GM19438 (cell line): ENCODE data around the gene HMCN2.

Experiments
- ATAC-seq: cut with Tn5 transposase; IDR thresholded peaks from one replicate; pipeline ENCODE4 v1.9.1; 2021; ENCODE audit warnings: low read depth; ENCODE audit not compliant: unreplicated experiment

Gene HMCN2

DNA sequence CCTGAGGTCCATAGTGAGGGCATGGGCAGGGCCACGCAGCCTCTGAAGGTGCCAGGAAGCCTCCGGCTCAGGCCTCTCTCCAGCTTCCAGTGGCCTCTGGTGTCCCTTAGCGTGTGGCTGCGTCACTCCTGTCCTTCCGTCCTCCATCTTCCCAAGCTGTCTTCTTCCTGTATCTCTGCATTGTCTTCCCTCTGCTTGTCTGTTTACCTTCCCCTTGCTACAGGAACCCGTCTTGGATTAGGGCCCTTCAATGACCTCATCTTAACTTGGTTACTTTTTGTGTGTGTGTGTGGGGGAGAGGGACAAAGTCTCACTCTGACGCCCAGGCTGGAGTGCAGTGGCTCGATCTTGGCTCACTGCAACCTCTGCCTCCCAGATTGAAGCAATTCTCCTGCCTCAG lies 193.6 kb downstream of the HMCN2 start:
- no peak for ATAC-seq

DNA sequence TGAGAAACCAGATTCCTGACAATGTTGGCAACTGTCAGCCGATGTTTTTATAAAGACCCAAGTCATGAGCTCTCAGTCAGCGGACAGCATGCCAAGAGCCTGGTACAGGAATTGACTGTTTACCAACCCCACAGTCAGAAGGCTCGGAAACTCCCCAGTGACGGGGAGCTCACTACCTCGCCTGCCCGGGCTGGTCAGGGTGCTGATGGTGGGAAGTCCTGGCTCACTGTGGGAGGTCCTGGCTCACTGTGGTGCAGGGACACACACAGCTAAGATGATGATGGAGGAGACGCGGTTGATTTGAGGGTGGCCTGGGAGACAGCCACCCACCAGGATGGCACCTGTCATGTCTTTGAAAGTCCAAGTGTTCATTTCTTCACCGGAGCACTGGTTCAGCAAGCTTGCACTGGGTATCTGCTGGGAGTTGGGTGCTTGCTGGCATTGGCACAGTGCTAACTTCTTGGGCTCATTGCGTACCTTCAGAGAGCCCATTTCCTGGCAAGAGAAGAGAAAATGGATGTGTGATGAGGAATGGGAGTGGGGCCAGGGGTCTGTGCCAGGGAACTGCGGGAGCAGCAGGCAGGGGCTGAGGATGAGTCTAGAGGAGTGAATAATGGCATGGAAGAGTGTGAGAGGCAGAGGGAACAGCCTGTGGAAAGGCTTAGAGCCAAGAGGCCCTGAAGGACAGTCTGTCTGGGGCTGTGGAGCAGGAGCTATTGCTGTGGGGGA lies 194.5 kb downstream of the HMCN2 start:
- ATAC-seq = no peak

GRCh38 chr9:130461218-130461630 lies 195.7 kb downstream of the HMCN2 start:
- ATAC-seq = no peak

DNA sequence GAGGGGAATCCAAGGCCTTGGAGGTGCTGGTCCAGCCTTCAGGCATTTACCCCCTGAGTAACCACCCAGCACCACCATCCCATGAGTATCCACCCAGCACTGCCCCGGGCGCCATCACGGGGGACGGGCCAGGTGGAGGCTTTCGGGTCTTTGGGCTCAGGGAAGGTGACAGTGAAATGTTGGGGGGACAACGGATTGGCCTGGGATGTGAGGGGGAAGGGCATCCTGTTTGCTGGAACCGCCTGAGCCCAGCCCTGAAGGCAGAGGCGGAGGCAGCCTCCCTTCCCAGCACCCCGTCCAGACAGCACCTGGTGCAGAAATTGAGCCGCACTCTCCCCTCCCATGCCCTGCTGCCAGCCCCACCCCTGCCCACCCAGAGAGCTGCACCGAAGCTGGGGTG lies 196.2 kb downstream of the HMCN2 start:
- no peak for ATAC-seq

DNA sequence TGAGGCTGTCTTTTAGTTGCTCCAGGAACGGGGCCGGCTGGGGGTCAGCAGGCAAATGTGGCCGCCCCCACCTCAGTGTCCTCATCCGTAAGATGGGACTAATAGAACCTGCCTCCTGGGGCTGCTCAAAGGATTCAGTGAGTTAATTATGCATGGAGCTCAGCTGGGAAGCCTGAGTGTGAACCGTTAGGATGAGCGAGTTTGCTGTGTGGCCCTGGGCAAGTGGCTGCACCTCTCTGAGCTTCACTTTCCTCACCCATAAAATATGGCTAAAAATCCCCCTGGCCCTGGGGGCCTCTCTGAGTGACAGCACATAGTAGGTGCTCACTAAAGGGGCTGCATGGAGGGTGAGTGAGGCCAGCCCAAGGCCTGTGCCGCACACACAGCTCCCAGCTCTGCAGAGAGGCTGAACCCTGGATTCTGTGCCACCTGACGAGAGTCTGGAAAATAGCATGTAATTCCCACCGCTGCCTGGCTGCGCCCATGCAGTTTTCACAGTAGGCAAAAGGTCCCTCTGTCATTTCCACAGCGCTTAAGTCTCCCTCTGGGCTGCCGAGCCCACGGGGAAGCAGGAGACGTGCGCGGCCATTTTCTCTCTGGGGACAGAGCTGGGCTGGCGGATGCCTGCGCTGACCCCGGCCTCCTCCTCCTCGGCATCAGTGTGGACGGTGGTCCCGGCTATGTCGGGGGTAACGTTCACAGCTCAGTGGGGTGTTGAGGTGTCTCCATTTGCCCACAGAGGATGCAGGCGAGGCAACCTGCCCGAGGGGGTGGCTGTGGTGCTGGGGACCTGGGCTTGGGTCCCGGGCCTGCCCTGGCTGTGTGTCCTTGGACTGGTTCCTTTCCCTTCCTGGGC lies 197.4 kb downstream of the HMCN2 start:
- ATAC-seq = no peak

DNA sequence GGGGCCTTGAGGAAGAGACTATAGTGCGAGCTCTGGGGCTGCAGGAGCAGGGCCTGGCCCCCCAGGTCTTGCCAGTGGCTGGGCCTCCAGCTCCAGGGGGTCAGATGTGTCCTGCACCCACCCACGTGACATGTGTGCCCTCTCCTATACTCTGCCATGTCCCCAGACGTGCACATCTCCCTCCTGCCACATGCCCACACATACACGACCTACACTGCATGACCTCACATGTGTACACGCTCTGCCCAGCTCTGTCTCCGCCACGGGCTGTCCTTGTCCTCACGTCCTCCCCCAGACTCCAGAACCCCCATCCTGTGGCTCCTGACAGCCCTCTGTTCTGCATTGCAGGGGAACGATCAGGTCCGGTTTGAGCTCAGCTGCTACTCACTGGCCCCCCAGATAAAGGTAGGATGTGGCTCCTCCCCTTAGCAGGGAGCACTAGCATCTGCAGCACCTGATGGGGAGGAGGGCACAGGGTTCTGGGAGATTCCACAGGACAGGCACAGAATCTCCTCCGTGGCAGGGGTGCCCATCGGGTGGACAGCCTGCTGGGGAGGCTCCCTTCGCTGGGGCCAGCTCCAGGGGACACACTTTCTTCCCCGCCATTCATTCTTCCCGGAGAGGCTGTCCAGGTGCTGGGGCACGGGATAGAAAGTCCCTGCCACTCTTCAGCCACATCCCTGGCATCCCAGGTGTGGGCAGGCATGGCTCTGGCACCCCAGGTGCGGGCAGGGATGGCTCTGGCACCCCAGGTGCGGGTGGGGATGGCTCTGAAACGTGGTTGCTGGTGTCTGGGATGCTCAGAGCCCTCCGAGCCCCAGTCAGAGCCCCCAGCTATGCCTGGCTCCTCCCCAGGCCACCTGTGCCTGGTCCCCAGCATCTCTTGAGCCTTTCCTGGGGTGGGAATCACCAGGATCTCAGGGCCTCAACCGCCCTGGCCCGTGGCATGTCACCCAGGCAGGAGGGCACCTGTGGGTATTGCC lies 198.5 kb downstream of the HMCN2 start:
- no peak for ATAC-seq

DNA sequence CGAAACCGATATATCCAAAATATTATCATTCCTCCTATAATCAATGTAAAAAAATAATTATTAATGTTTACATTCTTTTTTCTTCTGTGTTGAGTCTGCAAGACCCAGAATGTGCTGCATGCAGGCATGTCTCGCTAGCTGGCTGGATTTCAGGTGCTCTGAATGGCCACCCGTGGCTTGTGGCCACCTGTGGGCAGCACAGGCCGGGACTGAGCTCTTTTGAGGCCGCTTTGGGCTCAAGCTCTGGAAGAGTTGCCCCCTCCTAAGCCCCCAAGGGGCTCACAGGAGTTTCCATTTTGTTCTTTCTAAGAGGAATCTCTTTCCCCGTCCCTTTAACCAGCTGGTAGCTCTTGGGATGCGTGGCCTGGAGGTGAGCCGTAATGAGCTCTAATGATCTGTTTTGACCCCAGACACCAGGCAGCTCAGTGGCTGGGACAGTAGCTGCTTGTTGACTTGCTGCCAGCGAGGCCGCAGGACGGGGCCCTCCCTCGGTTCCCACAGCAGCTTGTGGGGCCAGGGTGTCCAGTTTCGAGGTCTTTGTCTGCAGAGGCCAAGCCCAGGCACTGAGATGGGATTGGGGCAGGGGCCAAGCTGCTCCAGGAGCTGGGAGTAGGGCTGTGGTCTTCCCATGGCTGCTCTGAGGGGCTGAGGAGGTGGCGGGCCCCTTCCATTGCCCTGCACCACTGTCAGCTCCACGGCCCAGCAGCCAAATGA lies 200.0 kb downstream of the HMCN2 start:
- no peak for ATAC-seq

DNA sequence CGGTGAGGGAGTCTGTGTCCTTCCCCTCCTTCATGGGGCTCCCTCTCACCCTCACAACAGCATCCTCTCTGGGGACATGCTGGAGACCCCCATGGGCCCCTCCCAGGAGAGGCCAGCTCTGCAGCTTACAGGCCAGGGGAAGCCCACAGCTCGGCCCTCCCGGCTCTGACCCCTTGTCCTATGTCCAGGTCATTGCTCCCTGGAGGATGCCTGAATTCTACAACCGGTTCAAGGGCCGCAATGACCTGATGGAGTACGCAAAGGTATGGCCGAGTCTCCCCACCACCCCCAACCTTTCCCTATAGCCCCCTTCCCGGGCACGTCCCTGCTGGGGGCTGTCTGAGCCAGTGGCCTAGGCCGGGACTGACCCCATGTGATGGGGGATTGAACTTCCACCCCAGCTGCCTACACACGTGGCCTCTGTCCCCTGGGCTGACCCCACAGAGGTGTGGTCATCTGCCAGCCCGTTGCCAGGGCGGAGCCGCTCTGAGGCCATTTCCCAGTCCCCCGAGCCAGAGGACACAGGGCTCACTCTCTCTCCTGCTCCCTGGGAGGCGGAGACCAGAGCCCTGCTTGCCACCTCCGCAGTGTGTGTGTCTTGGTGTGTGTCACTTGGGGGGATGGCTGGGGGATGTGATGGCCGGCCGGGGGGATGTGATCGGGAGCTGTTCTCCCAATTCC lies 201.1 kb downstream of the HMCN2 start:
- no peak for ATAC-seq

DNA sequence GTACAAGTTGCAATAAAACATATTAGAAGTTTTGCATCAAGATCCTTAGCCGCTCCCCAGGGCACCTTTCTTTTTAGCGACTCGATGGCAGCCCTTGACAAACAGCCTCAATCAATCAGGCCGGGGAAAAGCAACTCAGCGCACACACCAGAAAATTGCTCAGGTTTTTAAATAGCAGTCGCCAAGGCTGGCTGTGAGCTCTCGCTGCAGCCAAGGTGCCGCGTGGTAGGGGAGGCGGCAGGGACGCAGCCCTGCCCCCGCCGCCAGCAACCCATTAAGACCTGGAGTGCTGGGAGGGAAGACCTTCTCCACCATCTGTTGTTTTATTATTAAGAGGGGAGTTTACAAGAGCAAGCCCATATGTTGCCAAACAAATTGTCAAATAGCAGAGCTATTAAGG lies 201.8 kb downstream of the HMCN2 start:
- no peak for ATAC-seq

DNA sequence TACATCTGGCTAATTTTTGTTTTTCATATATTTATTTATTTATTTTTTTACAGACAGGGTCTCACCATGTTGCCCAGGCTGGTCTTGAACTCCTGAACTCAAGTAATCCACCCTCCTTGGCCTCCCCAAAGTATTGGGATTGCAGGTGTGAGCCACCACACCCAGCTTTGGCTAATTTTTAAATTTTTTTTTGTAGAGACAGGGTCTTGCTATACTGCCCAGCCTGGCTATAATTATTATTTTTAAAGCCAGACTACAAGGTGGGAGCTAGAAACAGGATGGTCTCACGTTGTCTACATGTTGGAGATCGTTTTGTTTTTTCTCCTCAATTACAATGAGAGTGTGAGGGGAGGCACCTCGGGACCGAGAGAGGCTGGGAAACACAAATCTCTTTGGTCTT lies 203.0 kb downstream of the HMCN2 start:
- no peak for ATAC-seq

DNA sequence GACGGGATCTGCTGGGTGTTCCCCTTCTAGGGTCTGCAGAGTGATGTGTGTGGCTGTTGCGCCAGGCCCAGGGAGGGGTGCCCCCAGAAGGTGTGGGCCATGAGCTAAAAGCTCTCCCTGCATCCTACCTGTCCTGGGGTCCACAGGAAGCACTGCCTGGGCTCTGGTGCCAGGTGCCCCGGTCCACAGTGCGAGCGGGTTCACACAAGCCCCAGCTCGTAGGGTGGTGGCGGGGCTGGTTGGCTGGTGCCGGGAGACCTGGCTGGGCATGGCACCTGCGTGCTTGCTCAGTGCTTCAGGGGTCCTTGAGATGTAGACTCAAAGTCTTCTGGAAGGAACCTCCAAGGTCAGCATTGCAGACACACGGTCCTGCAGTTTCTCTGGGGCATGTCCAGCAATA lies 204.7 kb downstream of the HMCN2 start:
- no peak for ATAC-seq

GRCh38 chr9:130470950-130471349 lies 205.4 kb downstream of the HMCN2 start:
- ATAC-seq = no peak

DNA sequence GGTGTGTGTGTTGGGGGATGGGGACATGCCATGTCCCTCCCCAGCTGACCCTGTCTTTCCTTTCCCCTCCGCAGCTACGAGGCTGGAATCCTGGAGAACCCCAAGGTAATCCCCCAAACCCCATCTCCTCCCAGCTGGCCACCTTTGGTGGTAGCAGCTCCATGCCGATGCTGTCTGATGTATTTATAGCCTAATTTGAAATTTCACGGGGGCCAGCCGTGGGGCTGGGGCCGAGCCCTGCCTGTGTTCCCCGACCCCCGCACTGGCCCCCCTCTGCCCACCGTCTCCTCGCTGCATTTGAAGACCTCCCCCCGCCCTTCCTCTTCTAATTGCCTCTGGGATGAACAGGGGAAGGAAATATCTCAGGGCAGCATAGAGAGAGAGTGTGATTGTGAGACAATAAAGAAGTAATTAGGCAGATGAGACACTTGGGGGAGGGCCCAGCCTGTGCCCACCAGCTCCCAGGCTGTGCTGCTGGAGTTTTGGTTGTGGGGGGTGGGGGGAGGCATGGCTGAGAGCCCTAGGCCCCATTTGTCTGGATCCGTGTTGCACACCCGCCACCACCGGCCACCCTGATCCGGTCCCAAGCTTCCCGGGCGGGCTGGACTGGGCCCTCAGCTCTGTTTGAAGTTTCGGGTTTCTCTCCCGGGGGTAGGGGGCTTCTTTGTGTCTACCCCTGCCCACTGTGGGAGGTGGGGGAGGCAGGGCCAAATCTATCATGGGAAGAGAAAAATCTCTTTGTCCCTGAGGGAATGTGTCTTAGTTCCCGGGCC lies 206.0 kb downstream of the HMCN2 start:
- no peak for ATAC-seq

DNA sequence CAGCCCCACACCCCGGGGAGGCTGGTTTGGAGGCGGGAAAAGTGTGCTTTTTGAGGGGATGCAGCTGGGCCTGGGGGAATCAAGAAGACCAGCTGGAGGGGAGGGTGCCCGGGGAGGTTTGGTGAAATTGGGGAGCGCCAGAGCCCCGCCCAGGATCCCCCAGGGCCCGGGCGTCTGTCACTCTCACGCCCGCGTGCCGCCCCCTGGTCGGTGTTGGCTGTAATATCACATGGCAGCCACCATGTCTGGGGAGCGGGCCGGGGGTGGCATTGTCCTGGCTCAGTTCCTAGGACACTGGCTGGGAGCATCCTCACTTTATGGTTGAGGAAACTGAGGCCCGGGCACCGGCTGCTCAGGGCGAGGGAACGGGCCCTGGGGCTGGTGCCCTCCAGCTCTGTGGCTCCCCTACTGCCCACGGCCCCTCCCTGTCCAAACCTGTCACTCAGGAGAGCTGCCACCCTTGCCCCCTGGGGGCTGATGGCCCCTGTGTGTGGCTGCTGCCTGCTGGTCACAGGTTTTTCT lies 206.7 kb downstream of the HMCN2 start:
- no peak for ATAC-seq

DNA sequence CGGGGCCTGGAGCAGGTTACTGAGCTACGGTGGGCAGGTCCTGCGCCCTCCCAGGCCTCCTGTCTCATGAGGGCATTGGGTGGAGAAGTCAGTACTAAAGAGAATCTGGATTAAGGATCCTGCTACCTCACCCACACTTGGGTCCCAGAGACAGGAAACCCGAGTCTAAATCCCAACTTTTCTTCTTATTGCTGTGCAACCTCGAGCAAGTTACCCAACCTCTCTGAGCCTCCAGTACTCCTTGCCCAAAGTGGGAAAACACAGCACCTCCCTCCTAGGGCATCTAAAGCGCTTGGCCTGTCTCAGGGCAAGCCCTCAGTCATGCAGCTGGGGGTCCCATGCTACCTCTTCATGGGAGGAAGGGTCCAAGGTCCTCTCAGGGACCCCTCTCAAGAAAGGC lies 207.4 kb downstream of the HMCN2 start:
- ATAC-seq = no peak

- no peak for ATAC-seq
Observed at GRCh38 chr9:130473566-130473965, 208.0 kb downstream of the HMCN2 start.

- ATAC-seq = no peak
Observed at GRCh38 chr9:130474106-130474505, 208.5 kb downstream of the HMCN2 start.

- no peak for ATAC-seq
Observed at GRCh38 chr9:130476151-130476730, 210.7 kb downstream of the HMCN2 start.
